ENCODE results near the gene CYP2C19.

- no peak for TF ChIP-seq CTCF (IDR thresholded peaks at IDR 0.05)
- TF ChIP-seq POLR2A (IDR thresholded peaks at IDR 0.05): no peak
Observed at GRCh38 chr10:94851263-94851662, 88.8 kb downstream of the CYP2C19 start.

Data from adrenal gland (tissue), 5 donors.